Mesendoderm (in vitro differentiated cells): Measurements from ENCODE around the gene SUN1.

Experiments
- DNase-seq: peaks from one replicate; pipeline ENCODE4 v3.0.0; 2013
- H2AK5ac ChIP-seq: 2 replicates; pipeline ENCODE4 v1.6.1; 2013; ENCODE audit warnings: low read length, inconsistent platforms
- H2BK120ac ChIP-seq: 2 replicates; pipeline ENCODE4 v1.6.1; 2013; ENCODE audit warnings: low read depth, mild to moderate bottlenecking, low read length, moderate library complexity, mixed read lengths
- H2BK15ac ChIP-seq: replicated peaks from 2 replicates; pipeline ENCODE4 v1.6.1; 2013; ENCODE audit warnings: low read depth, mild to moderate bottlenecking, moderate library complexity
- H2BK5ac ChIP-seq: 2 replicates; pipeline ENCODE4 v1.6.1; 2013; ENCODE audit warnings: low read length, inconsistent platforms
- H3K18ac ChIP-seq: 2 replicates; pipeline ENCODE4 v1.6.1; 2013; ENCODE audit warnings: mild to moderate bottlenecking, low read length, mixed read lengths
- H3K23ac ChIP-seq: one replicate; pipeline ENCODE4 v1.6.1; 2013; ENCODE audit warnings: low read length
- H3K27ac ChIP-seq: 2 replicates; pipeline ENCODE4 v1.5.1; 2013; ENCODE audit warnings: low read depth, mild to moderate bottlenecking, inconsistent platforms, low read length, moderate library complexity
- H3K27me3 ChIP-seq: 2 replicates; pipeline ENCODE4 v1.6.1; 2013; ENCODE audit warnings: low read length, control low read depth, mild to moderate bottlenecking, inconsistent platforms; ENCODE audit not compliant: insufficient read depth, poor library complexity
- H3K36me3 ChIP-seq: 2 replicates; pipeline ENCODE4 v1.6.1; 2013; ENCODE audit warnings: low read length, inconsistent platforms; ENCODE audit not compliant: control insufficient read depth, insufficient read depth
- H3K4ac ChIP-seq: one replicate; pipeline ENCODE4 v1.6.1; 2013; ENCODE audit warnings: low read depth, mild to moderate bottlenecking, low read length, moderate library complexity
- H3K4me1 ChIP-seq: 2 replicates; pipeline ENCODE4 v1.6.1; 2013; ENCODE audit warnings: low read depth, low read length, inconsistent platforms; ENCODE audit not compliant: control insufficient read depth
- H3K4me2 ChIP-seq: 2 replicates; pipeline ENCODE4 v1.6.1; 2013; ENCODE audit warnings: low read length
- H3K4me3 ChIP-seq: 2 replicates; pipeline ENCODE4 v1.5.1; 2013; ENCODE audit warnings: mild to moderate bottlenecking, low read length
- H3K56ac ChIP-seq: one replicate; pipeline ENCODE4 v1.6.1; 2013; ENCODE audit warnings: low read length
- H3K79me1 ChIP-seq: 2 replicates; pipeline ENCODE4 v1.6.1; 2013; ENCODE audit warnings: low read length, inconsistent platforms
- H3K79me2 ChIP-seq: 2 replicates; pipeline ENCODE4 v1.6.1; 2013; ENCODE audit warnings: mild to moderate bottlenecking, low read length; ENCODE audit not compliant: control insufficient read depth, insufficient read depth
- H3K9ac ChIP-seq: 2 replicates; pipeline ENCODE4 v1.6.1; 2013; ENCODE audit warnings: low read length, inconsistent platforms
- H4K5ac ChIP-seq: one replicate; pipeline ENCODE4 v1.6.1; 2013; ENCODE audit warnings: low read length
- H4K8ac ChIP-seq: one replicate; pipeline ENCODE4 v1.6.1; 2013; ENCODE audit warnings: low read depth, mild to moderate bottlenecking, control low read depth, low read length, moderate library complexity
- WGBS: extraction: QIAGEN DNeasy Blood & Tissue Kit; methylation state at CpG from one replicate; pipeline ENCODE4 v1.1.7; 2013; ENCODE audit warnings: low lambda C conversion rate, missing lambda C conversion rate; ENCODE audit not compliant: insufficient coverage; ENCODE audit errors: extremely low coverage; 5-methylcytosine and 5-hydroxymethylcytosine counted together

Gene SUN1

GRCh38 chr7:911791-912480, 79.7 kb downstream of the SUN1 start:
- no peak overlapping the region for H3K23ac ChIP-seq
- no peak overlapping the region for H4K5ac ChIP-seq
- H3K36me3 ChIP-seq = no peaks in the 10 kb centered on the region
- H3K4me2 ChIP-seq = no peak overlapping the region
- DNase-seq = no peak
- H3K56ac ChIP-seq = no peak overlapping the region
- no peak overlapping the region for H3K18ac ChIP-seq
- H2AK5ac ChIP-seq = no peak overlapping the region
- H3K4me3 ChIP-seq = no peak overlapping the region
- H3K4me1 ChIP-seq = no peaks in the 10 kb centered on the region
- H2BK120ac ChIP-seq = no peak overlapping the region
- no peak overlapping the region for H3K4ac ChIP-seq
- H3K9ac ChIP-seq = no peak overlapping the region
- no peak overlapping the region for H2BK15ac ChIP-seq
- no peak overlapping the region for H3K27ac ChIP-seq
- no peaks in the 10 kb centered on the region for H3K79me2 ChIP-seq
- WGBS = no CpG with 5 or more reads among the region's 41 CpGs
- H2BK5ac ChIP-seq = no peak overlapping the region
- no peak overlapping the region for H4K8ac ChIP-seq
- no peaks in the 10 kb centered on the region for H3K79me1 ChIP-seq
- H3K27me3 ChIP-seq = no peaks in the 10 kb centered on the region

GRCh38 chr7:913736-914520, 81.7 kb downstream of the SUN1 start:
- Histone ChIP-seq H3K27me3 (no peaks in the 10 kb centered on the region), H3K27ac (no peak overlapping the region), H3K79me1 (no peaks in the 10 kb centered on the region), H2BK5ac (no peak overlapping the region), H2BK15ac (no peak overlapping the region), H3K9ac (no peak overlapping the region), H3K4ac (no peak overlapping the region), H3K36me3 (no peaks in the 10 kb centered on the region), H3K23ac (no peak overlapping the region), H2AK5ac (no peak overlapping the region), H4K8ac (no peak overlapping the region), H3K56ac (no peak overlapping the region), H3K4me3 (no peak overlapping the region), H3K18ac (no peak overlapping the region), H4K5ac (no peak overlapping the region), H3K4me1 (no peaks in the 10 kb centered on the region), H3K4me2 (no peak overlapping the region), H2BK120ac (no peak overlapping the region), H3K79me2 (no peaks in the 10 kb centered on the region)
- no peak for DNase-seq
- no CpG with 5 or more reads among the region's 31 CpGs for WGBS

- Histone ChIP-seq H2BK5ac (no peak overlapping the region), H3K4me3 (no peak overlapping the region)
These were observed 82.4 kb downstream of the SUN1 start for GRCh38 chr7:914521-915194.

GRCh38 chr7:915291-916218, 83.3 kb downstream of the SUN1 start:
- Histone ChIP-seq H3K27ac (no peak overlapping the region), H3K4ac (no peak overlapping the region), H2BK5ac (no peak overlapping the region), H3K36me3 (no peaks in the 10 kb centered on the region), H3K79me2 (no peaks in the 10 kb centered on the region), H2BK120ac (no peak overlapping the region), H4K5ac (no peak overlapping the region), H3K56ac (no peak overlapping the region), H3K18ac (no peak overlapping the region), H3K4me2 (no peak overlapping the region), H3K27me3 (no peaks in the 10 kb centered on the region), H3K4me1 (no peaks in the 10 kb centered on the region), H3K4me3 (no peak overlapping the region), H2AK5ac (no peak overlapping the region), H3K9ac (no peak overlapping the region), H3K79me1 (no peaks in the 10 kb centered on the region), H2BK15ac (no peak overlapping the region), H3K23ac (no peak overlapping the region), H4K8ac (no peak overlapping the region)
- WGBS = no CpG with 5 or more reads among the region's 43 CpGs
- no peak for DNase-seq

More at GRCh38 chr7:914521-915194, 82.4 kb downstream of the SUN1 start:
- Histone ChIP-seq H2AK5ac (no peak overlapping the region), H3K27ac (no peak overlapping the region), H4K5ac (no peak overlapping the region), H2BK120ac (no peak overlapping the region), H3K56ac (no peak overlapping the region), H3K27me3 (no peaks in the 10 kb centered on the region), H3K79me1 (no peaks in the 10 kb centered on the region), H3K79me2 (no peaks in the 10 kb centered on the region), H3K23ac (no peak overlapping the region), H3K9ac (no peak overlapping the region), H2BK15ac (no peak overlapping the region), H3K18ac (no peak overlapping the region), H4K8ac (no peak overlapping the region), H3K4ac (no peak overlapping the region), H3K4me1 (no peaks in the 10 kb centered on the region), H3K4me2 (no peak overlapping the region), H3K36me3 (no peaks in the 10 kb centered on the region)
- no CpG with 5 or more reads among the region's 16 CpGs for WGBS
- DNase-seq = no peak

- no CpG with 5 or more reads among the region's 17 CpGs for WGBS
- Histone ChIP-seq H3K56ac (no peak overlapping the region), H2BK15ac (no peak overlapping the region), H4K5ac (no peak overlapping the region), H3K4me2 (no peak overlapping the region), H3K9ac (no peak overlapping the region), H3K79me1 (no peaks in the 10 kb centered on the region), H3K4ac (no peak overlapping the region), H3K27ac (no peak overlapping the region), H4K8ac (no peak overlapping the region), H2BK5ac (no peak overlapping the region), H2BK120ac (no peak overlapping the region), H3K27me3 (no peaks in the 10 kb centered on the region), H2AK5ac (no peak overlapping the region), H3K79me2 (no peaks in the 10 kb centered on the region), H3K4me3 (no peak overlapping the region), H3K18ac (no peak overlapping the region), H3K36me3 (no peaks in the 10 kb centered on the region), H3K23ac (no peak overlapping the region), H3K4me1 (no peaks in the 10 kb centered on the region)
- DNase-seq = no peak
These were observed 84.1 kb downstream of the SUN1 start for GRCh38 chr7:916291-916941.
